HG02798 (cell line): Measurements from ENCODE around the gene UBALD2.

Experiments
- ATAC-seq: cut with Tn5 transposase; IDR thresholded peaks from one replicate; pipeline ENCODE4 v1.9.1; 2021; ENCODE audit warnings: mild to moderate bottlenecking; ENCODE audit not compliant: unreplicated experiment, poor library complexity

Gene UBALD2

GRCh38 chr17:76307966-76308338, 42.8 kb downstream of the UBALD2 start, which contains the start of gene QRICH2:
TSS of gene QRICH2 (minus strand) at chr17:76308276. CDS start at chr17:76307998, 278 bp downstream.
- ATAC-seq, result no peak

- no peak for ATAC-seq
These were observed 44.3 kb downstream of the UBALD2 start for GRCh38 chr17:76309461-76309860.

GRCh38 chr17:76312735-76313134, 47.6 kb downstream of the UBALD2 start:
- no peak for ATAC-seq

- ATAC-seq, result no peak
These were observed 49.5 kb downstream of the UBALD2 start for GRCh38 chr17:76314392-76315227.

- no peak for ATAC-seq
These were observed 52.4 kb downstream of the UBALD2 start for GRCh38 chr17:76317535-76317934.

GRCh38 chr17:76318586-76318985, 53.4 kb downstream of the UBALD2 start:
- ATAC-seq, result no peak
